ENCODE results near the gene ANTXR1.
A peak's percentile ranks its signal among the peaks of the same experiment; 100 is the strongest.

Gene ANTXR1

GRCh38 chr2:69111076-69111475 lies 98.1 kb downstream of the ANTXR1 start:
- no peak for ATAC-seq
- H3K36me3 Mint-ChIP-seq, result no peaks in the 10 kb centered on the region
- H3K4me3 Mint-ChIP-seq, result no peak overlapping the region
- no peaks in the 10 kb centered on the region for H3K9me3 Mint-ChIP-seq
- no peaks in the 10 kb centered on the region for H3K27me3 Mint-ChIP-seq
- no peaks in the 10 kb centered on the region for H3K4me1 Mint-ChIP-seq
- H3K27ac Mint-ChIP-seq, result no peak overlapping the region

- Mint-ChIP-seq H3K9me3 (no peaks in the 10 kb centered on the region), H3K36me3 (no peaks in the 10 kb centered on the region), H3K4me3 (no peak overlapping the region), H3K4me1 (no peaks in the 10 kb centered on the region), H3K27me3 (no peaks in the 10 kb centered on the region), H3K27ac (no peak overlapping the region)
- ATAC-seq, result no peak
These were observed 100.6 kb downstream of the ANTXR1 start for GRCh38 chr2:69113627-69114026.

- Mint-ChIP-seq H3K27me3 (no peaks in the 10 kb centered on the region), H3K4me1 (no peaks in the 10 kb centered on the region)
These were observed 101.6 kb downstream of the ANTXR1 start for GRCh38 chr2:69114534-69114933.

GRCh38 chr2:69116438-69116837 lies 103.5 kb downstream of the ANTXR1 start:
- Mint-ChIP-seq H3K27ac (no peak overlapping the region), H3K27me3 (no peaks in the 10 kb centered on the region), H3K4me1 (no peaks in the 10 kb centered on the region), H3K9me3 (no peaks in the 10 kb centered on the region), H3K36me3 (no peaks in the 10 kb centered on the region), H3K4me3 (no peak overlapping the region)
- ATAC-seq, result no peak

More at GRCh38 chr2:69114534-69114933, 101.6 kb downstream of the ANTXR1 start:
- no peaks in the 10 kb centered on the region for H3K9me3 Mint-ChIP-seq
- no peak overlapping the region for H3K4me3 Mint-ChIP-seq
- H3K27ac Mint-ChIP-seq, result no peak overlapping the region
- H3K36me3 Mint-ChIP-seq, result no peaks in the 10 kb centered on the region
- no peak for ATAC-seq

GRCh38 chr2:69118609-69119008 lies 105.6 kb downstream of the ANTXR1 start:
- Mint-ChIP-seq H3K27me3 (peaks cover 12% of the 10 kb centered on the region), H3K27ac (no peak overlapping the region), H3K4me3 (no peak overlapping the region), H3K36me3 (no peaks in the 10 kb centered on the region), H3K9me3 (no peaks in the 10 kb centered on the region), H3K4me1 (no peaks in the 10 kb centered on the region)
- ATAC-seq, result no peak

GRCh38 chr2:69119104-69119894 lies 106.3 kb downstream of the ANTXR1 start:
- Mint-ChIP-seq H3K4me1 (no peaks in the 10 kb centered on the region), H3K27me3 (peaks cover 14% of the 10 kb centered on the region), H3K9me3 (no peaks in the 10 kb centered on the region), H3K36me3 (no peaks in the 10 kb centered on the region), H3K27ac (no peak overlapping the region), H3K4me3 (no peak overlapping the region)
- ATAC-seq, result no peak

- Mint-ChIP-seq H3K9me3 (no peaks in the 10 kb centered on the region), H3K36me3 (no peaks in the 10 kb centered on the region), H3K4me1 (no peaks in the 10 kb centered on the region), H3K27ac (no peak overlapping the region), H3K4me3 (no peak overlapping the region), H3K27me3 (peaks cover 32% of the 10 kb centered on the region)
- no peak for ATAC-seq
These were observed 109.3 kb downstream of the ANTXR1 start for GRCh38 chr2:69122271-69122670.

- H3K9me3 Mint-ChIP-seq, result no peaks in the 10 kb centered on the region
- no peaks in the 10 kb centered on the region for H3K36me3 Mint-ChIP-seq
- peaks cover 37% of the 10 kb centered on the region for H3K27me3 Mint-ChIP-seq
- H3K27ac Mint-ChIP-seq, result no peak overlapping the region
- no peak overlapping the region for H3K4me3 Mint-ChIP-seq
- no peak for ATAC-seq
- no peaks in the 10 kb centered on the region for H3K4me1 Mint-ChIP-seq
These were observed 110.2 kb downstream of the ANTXR1 start for GRCh38 chr2:69123182-69123581.

- Mint-ChIP-seq H3K9me3 (no peaks in the 10 kb centered on the region), H3K27me3 (peaks cover 37% of the 10 kb centered on the region), H3K36me3 (no peaks in the 10 kb centered on the region), H3K27ac (no peak overlapping the region), H3K4me3 (no peak overlapping the region), H3K4me1 (no peaks in the 10 kb centered on the region)
- ATAC-seq, result peak; percentile 6
These were observed 111.4 kb downstream of the ANTXR1 start for GRCh38 chr2:69124343-69124742.

- Mint-ChIP-seq H3K27ac (no peak overlapping the region), H3K36me3 (no peaks in the 10 kb centered on the region), H3K27me3 (peaks cover 37% of the 10 kb centered on the region), H3K4me1 (no peaks in the 10 kb centered on the region), H3K9me3 (no peaks in the 10 kb centered on the region), H3K4me3 (no peak overlapping the region)
- no peak for ATAC-seq
These were observed 112.8 kb downstream of the ANTXR1 start for GRCh38 chr2:69125816-69126215.

- Mint-ChIP-seq H3K27ac (no peak overlapping the region), H3K27me3 (peaks cover 37% of the 10 kb centered on the region), H3K36me3 (no peaks in the 10 kb centered on the region), H3K4me3 (no peak overlapping the region), H3K9me3 (no peaks in the 10 kb centered on the region), H3K4me1 (no peaks in the 10 kb centered on the region)
- ATAC-seq, result no peak
These were observed 113.4 kb downstream of the ANTXR1 start for GRCh38 chr2:69126341-69126740.

GRCh38 chr2:69131452-69131851 lies 118.5 kb downstream of the ANTXR1 start:
- H3K4me3 Mint-ChIP-seq, result no peak overlapping the region
- H3K9me3 Mint-ChIP-seq, result no peaks in the 10 kb centered on the region
- no peak for ATAC-seq
- H3K27me3 Mint-ChIP-seq, result peaks cover 13% of the 10 kb centered on the region
- H3K36me3 Mint-ChIP-seq, result no peaks in the 10 kb centered on the region
- H3K4me1 Mint-ChIP-seq, result no peaks in the 10 kb centered on the region
- no peak overlapping the region for H3K27ac Mint-ChIP-seq

- no peaks in the 10 kb centered on the region for H3K36me3 Mint-ChIP-seq
- H3K4me1 Mint-ChIP-seq, result no peaks in the 10 kb centered on the region
- H3K27ac Mint-ChIP-seq, result no peak overlapping the region
- no peak overlapping the region for H3K4me3 Mint-ChIP-seq
- H3K27me3 Mint-ChIP-seq, result peaks cover 6% of the 10 kb centered on the region
- H3K9me3 Mint-ChIP-seq, result no peaks in the 10 kb centered on the region
- no peak for ATAC-seq
These were observed 119.2 kb downstream of the ANTXR1 start for GRCh38 chr2:69131983-69132675.

GRCh38 chr2:69132960-69133590 lies 120.1 kb downstream of the ANTXR1 start:
- no peak overlapping the region for H3K4me3 Mint-ChIP-seq
- H3K9me3 Mint-ChIP-seq, result no peaks in the 10 kb centered on the region
- H3K27ac Mint-ChIP-seq, result no peak overlapping the region
- H3K36me3 Mint-ChIP-seq, result no peaks in the 10 kb centered on the region
- ATAC-seq, result no peak
- no peaks in the 10 kb centered on the region for H3K4me1 Mint-ChIP-seq
- no peaks in the 10 kb centered on the region for H3K27me3 Mint-ChIP-seq

- Mint-ChIP-seq H3K27ac (no peak overlapping the region), H3K36me3 (no peaks in the 10 kb centered on the region), H3K4me3 (no peak overlapping the region), H3K4me1 (no peaks in the 10 kb centered on the region), H3K27me3 (no peaks in the 10 kb centered on the region), H3K9me3 (no peaks in the 10 kb centered on the region)
- ATAC-seq, result no peak
These were observed 120.9 kb downstream of the ANTXR1 start for GRCh38 chr2:69133898-69134297.

All from stimulated activated memory B cell treated with anti-CD40 and anti-IgM and Interleukin-4, amounts not matched to agents 10 μg/mL and 1 μg/mL and 100 μg/mL, for 72 hours (primary cell).